Neural crest cell (in vitro differentiated cells): ENCODE measurements around the gene POLR3A. TPM values are rescaled to one million over a fixed set of nuclear protein-coding genes. Genes with fewer than 3 reads are reported as not detected.
"Not testable (repeated sequence)": the region's sequence is repeated elsewhere in the genome, so short reads cannot be mapped to it uniquely, and the experiment has no call there.

Experiments
- DNase-seq: peaks from one replicate; pipeline ENCODE4 v3.0.0; 2021; ENCODE audit warnings: low read depth, mixed read lengths, low spot score
- H3K27ac Mint-ChIP-seq: one replicate; pipeline ENCODE4 v1.8.0; 2021; ENCODE audit warnings: mild to moderate bottlenecking, mixed read lengths; ENCODE audit not compliant: unreplicated experiment
- H3K27me3 Mint-ChIP-seq: 2 replicates; pipeline ENCODE4 v1.8.0; 2021; ENCODE audit warnings: low read depth, mild to moderate bottlenecking, mixed read lengths
- H3K36me3 Mint-ChIP-seq: 2 replicates; pipeline ENCODE4 v1.8.0; 2021; ENCODE audit warnings: low read depth, mild to moderate bottlenecking, mixed read lengths
- H3K4me1 Mint-ChIP-seq: 2 replicates; pipeline ENCODE4 v1.8.0; 2021; ENCODE audit warnings: mixed read lengths
- H3K4me3 Mint-ChIP-seq: one replicate; pipeline ENCODE4 v1.8.0; 2021; ENCODE audit warnings: mild to moderate bottlenecking, mixed read lengths
- H3K9me3 Mint-ChIP-seq: 2 replicates; pipeline ENCODE4 v1.8.0; 2021; ENCODE audit warnings: mixed read lengths
- total RNA-seq: library from RNA; stranded (reverse); gene quantifications from 2 replicates; pipeline ENCODE4 v1.2.1, GENCODE V29; 2021
- TF ChIP-seq, protein P1 (sequence below): fragments of 200-600 bp; sonication (generic); conservative IDR thresholded peaks from 2 replicates; pipeline ENCODE4 v1.5.0; 2021; ENCODE audit warnings: antibody characterized with exemption, mild to moderate bottlenecking

The POLR3A gene
- total RNA-seq, 1 donor from 2014 or later, result 28.9 TPM

GRCh38 chr10:78004215-78005026 lies 24.9 kb downstream of the POLR3A start:
- H3K27me3 Mint-ChIP-seq, result no peaks in the 10 kb centered on the region
- TF ChIP-seq, protein P1, sequence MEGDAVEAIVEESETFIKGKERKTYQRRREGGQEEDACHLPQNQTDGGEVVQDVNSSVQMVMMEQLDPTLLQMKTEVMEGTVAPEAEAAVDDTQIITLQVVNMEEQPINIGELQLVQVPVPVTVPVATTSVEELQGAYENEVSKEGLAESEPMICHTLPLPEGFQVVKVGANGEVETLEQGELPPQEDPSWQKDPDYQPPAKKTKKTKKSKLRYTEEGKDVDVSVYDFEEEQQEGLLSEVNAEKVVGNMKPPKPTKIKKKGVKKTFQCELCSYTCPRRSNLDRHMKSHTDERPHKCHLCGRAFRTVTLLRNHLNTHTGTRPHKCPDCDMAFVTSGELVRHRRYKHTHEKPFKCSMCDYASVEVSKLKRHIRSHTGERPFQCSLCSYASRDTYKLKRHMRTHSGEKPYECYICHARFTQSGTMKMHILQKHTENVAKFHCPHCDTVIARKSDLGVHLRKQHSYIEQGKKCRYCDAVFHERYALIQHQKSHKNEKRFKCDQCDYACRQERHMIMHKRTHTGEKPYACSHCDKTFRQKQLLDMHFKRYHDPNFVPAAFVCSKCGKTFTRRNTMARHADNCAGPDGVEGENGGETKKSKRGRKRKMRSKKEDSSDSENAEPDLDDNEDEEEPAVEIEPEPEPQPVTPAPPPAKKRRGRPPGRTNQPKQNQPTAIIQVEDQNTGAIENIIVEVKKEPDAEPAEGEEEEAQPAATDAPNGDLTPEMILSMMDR, result no peak
- no peaks in the 10 kb centered on the region for H3K4me1 Mint-ChIP-seq
- H3K27ac Mint-ChIP-seq, result peak overlapping the region; percentile 64
- DNase-seq, result no peak
- H3K4me3 Mint-ChIP-seq, result no peak overlapping the region
- H3K36me3 Mint-ChIP-seq, result peaks cover 20% of the 10 kb centered on the region
- no peaks in the 10 kb centered on the region for H3K9me3 Mint-ChIP-seq

GRCh38 chr10:78002541-78003288 lies 26.6 kb downstream of the POLR3A start:
- Mint-ChIP-seq H3K36me3 (peaks cover 22% of the 10 kb centered on the region), H3K9me3 (no peaks in the 10 kb centered on the region), H3K4me1 (no peaks in the 10 kb centered on the region), H3K4me3 (no peak overlapping the region), H3K27ac (no peak overlapping the region), H3K27me3 (no peaks in the 10 kb centered on the region)
- DNase-seq, result no peak
- TF ChIP-seq, protein P1, result no peak

GRCh38 chr10:78000956-78001472 lies 28.3 kb downstream of the POLR3A start:
- TF ChIP-seq, protein P1, result no peak
- no peaks in the 10 kb centered on the region for H3K27me3 Mint-ChIP-seq
- H3K4me3 Mint-ChIP-seq, result no peak overlapping the region
- no peaks in the 10 kb centered on the region for H3K4me1 Mint-ChIP-seq
- H3K36me3 Mint-ChIP-seq, result peaks cover 33% of the 10 kb centered on the region
- H3K27ac Mint-ChIP-seq, result peak overlapping the region; percentile 31
- DNase-seq, result no peak
- H3K9me3 Mint-ChIP-seq, result no peaks in the 10 kb centered on the region

- H3K27ac Mint-ChIP-seq, result no peak overlapping the region
- H3K9me3 Mint-ChIP-seq, result no peaks in the 10 kb centered on the region
- DNase-seq, result no peak
- TF ChIP-seq, protein P1, result no peak
- no peak overlapping the region for H3K4me3 Mint-ChIP-seq
- H3K36me3 Mint-ChIP-seq, result peaks cover 37% of the 10 kb centered on the region
- no peaks in the 10 kb centered on the region for H3K27me3 Mint-ChIP-seq
- no peaks in the 10 kb centered on the region for H3K4me1 Mint-ChIP-seq
These were observed 29.1 kb downstream of the POLR3A start for GRCh38 chr10:78000206-78000605.

DNA sequence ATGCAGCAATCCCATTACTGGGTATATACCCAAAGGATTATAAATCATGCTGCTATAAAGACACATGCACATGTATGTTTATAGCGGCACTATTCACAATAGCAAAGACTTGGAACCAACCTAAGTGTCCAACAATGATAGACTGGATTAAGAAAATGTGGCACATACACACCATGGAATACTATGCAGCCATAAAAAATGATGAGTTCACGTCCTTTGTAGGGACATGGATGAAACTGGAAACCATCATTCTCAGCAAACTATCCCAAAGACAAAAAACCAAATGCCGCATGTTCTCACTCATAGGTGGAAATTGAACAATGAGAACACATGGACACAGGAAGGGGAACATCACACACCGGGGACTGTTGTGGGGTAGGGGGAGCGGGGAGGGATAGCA lies 30.5 kb downstream of the POLR3A start:
- H3K4me1 Mint-ChIP-seq, H3K27ac Mint-ChIP-seq, H3K27me3 Mint-ChIP-seq, H3K4me3 Mint-ChIP-seq, H3K9me3 Mint-ChIP-seq, DNase-seq: not testable (repeated sequence)
- H3K36me3 Mint-ChIP-seq, result peaks cover 43% of the 10 kb centered on the region

DNA sequence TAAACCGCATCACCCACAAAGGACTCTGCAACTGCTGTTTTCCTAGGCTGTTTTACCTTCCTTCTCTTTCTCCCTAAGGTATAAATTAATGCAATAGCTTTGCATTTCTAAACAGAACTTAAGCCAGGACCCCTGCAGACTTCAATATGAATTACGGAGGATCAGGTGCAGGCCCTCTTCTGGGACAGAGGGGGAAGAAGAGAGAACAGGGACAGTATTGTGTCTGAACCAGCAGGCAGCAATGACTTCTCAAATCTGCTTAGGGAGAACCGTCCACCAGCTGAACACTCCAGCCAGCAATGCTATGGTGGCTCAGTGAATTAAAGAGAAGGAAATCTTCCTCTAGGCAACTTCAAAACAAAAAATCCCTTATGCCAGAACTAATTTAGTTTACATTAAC lies 35.7 kb downstream of the POLR3A start:
- TF ChIP-seq, protein P1, result no peak
- peaks cover 50% of the 10 kb centered on the region for H3K36me3 Mint-ChIP-seq
- H3K27ac Mint-ChIP-seq, result no peak overlapping the region
- H3K27me3 Mint-ChIP-seq, result no peaks in the 10 kb centered on the region
- no peak for DNase-seq
- no peak overlapping the region for H3K4me3 Mint-ChIP-seq
- no peaks in the 10 kb centered on the region for H3K9me3 Mint-ChIP-seq
- H3K4me1 Mint-ChIP-seq, result peaks cover 10% of the 10 kb centered on the region
